IMR-90 (cell line): Measurements from ENCODE around the gene PANK2. TPM values are rescaled to one million over a fixed set of nuclear protein-coding genes. Genes with fewer than 3 reads are reported as not detected.

Experiments
- ATAC-seq: fragments of 200-7000 bp; cut with Tn5 transposase; 2 replicates; pipeline ENCODE4 v1.9.1; 2020; ENCODE audit warnings: low read depth, mild to moderate bottlenecking, moderate library complexity
- BruUV-seq: library from RNA; stranded (reverse); fragments of 400-500 nt; replicated peaks from 2 replicates; lab custom pipeline; 2021; lab: Mats Ljungman, UMichigan
- CTCF ChIA-PET: fragments of 300-600 bp; formaldehyde crosslinking; extraction: SDS; loops from one replicate; lab custom pipeline; 2021; ENCODE audit warnings: antibody characterized with exemption; lab: Yijun Ruan, JAX
- POLR2A ChIA-PET: fragments of 300-600 bp; sonication (Branson Sonifier 250); formaldehyde crosslinking; loops from one replicate; lab custom pipeline; 2022; ENCODE audit warnings: antibody characterized with exemption; ENCODE audit not compliant: unreplicated experiment; lab: Charles Lee
- DNase-seq: peaks from one replicate; pipeline ENCODE4 v3.0.0; 2013
- H2AFZ ChIP-seq: replicated peaks from 2 replicates; pipeline ENCODE3; 2013; ENCODE audit warnings: low read length, mild to moderate bottlenecking; ENCODE audit not compliant: poor library complexity
- H2AK5ac ChIP-seq: 2 replicates; pipeline ENCODE4 v1.6.1; 2013; ENCODE audit warnings: low read depth, low read length, inconsistent platforms
- H2AK9ac ChIP-seq: replicated peaks from 2 replicates; pipeline ENCODE3; 2013; ENCODE audit warnings: mild to moderate bottlenecking, low read depth, low read length, moderate library complexity; ENCODE audit not compliant: poor library complexity
- H2BK120ac ChIP-seq: 2 replicates; pipeline ENCODE4 v1.6.1; 2013; ENCODE audit warnings: low read depth, low read length, inconsistent platforms
- H2BK15ac ChIP-seq: 3 replicates; pipeline ENCODE4 v1.6.1; 2013; ENCODE audit warnings: low read depth, low read length, inconsistent platforms
- H2BK20ac ChIP-seq: 2 replicates; pipeline ENCODE4 v1.6.1; 2013; ENCODE audit warnings: low read depth, mild to moderate bottlenecking, inconsistent platforms, low read length, moderate library complexity
- H2BK5ac ChIP-seq: 2 replicates; pipeline ENCODE4 v1.6.1; 2013; ENCODE audit warnings: mild to moderate bottlenecking, low read depth, low read length, inconsistent platforms; ENCODE audit not compliant: poor library complexity, severe bottlenecking
- H3K14ac ChIP-seq: replicated peaks from 2 replicates; pipeline ENCODE4 v1.6.1; 2013; ENCODE audit warnings: low read depth, low read length, inconsistent platforms
- H3K18ac ChIP-seq: 2 replicates; pipeline ENCODE4 v1.6.1; 2013; ENCODE audit warnings: low read depth, low read length, control low read depth
- H3K23ac ChIP-seq: 2 replicates; pipeline ENCODE4 v1.6.1; 2013; ENCODE audit warnings: low read depth, low read length, inconsistent platforms
- H3K27ac ChIP-seq: 2 replicates; pipeline ENCODE4 v1.5.1; 2013; ENCODE audit warnings: mild to moderate bottlenecking, control low read depth, low read length; ENCODE audit not compliant: insufficient read depth
- H3K27me3 ChIP-seq: 2 replicates; pipeline ENCODE4 v1.6.1; 2013; ENCODE audit warnings: low read length; ENCODE audit not compliant: control insufficient read depth, insufficient read depth
- H3K36me3 ChIP-seq: 2 replicates; pipeline ENCODE4 v1.6.1; 2013; ENCODE audit warnings: low read length, mixed read lengths; ENCODE audit not compliant: control insufficient read depth, insufficient read depth
- H3K4ac ChIP-seq: 2 replicates; pipeline ENCODE4 v1.6.1; 2013; ENCODE audit warnings: low read depth, low read length, inconsistent platforms
- H3K4me1 ChIP-seq: 2 replicates; pipeline ENCODE4 v1.6.1; 2013; ENCODE audit warnings: low read length, mixed read lengths; ENCODE audit not compliant: control insufficient read depth, insufficient read depth
- H3K4me2 ChIP-seq: 2 replicates; pipeline ENCODE4 v1.6.1; 2013; ENCODE audit warnings: low read depth, mild to moderate bottlenecking, control low read depth, low read length, moderate library complexity
- H3K4me3 ChIP-seq: 2 replicates; pipeline ENCODE4 v1.5.1; 2013; ENCODE audit warnings: low read depth, mild to moderate bottlenecking, control low read depth, low read length, moderate library complexity; ENCODE audit not compliant: insufficient read depth
- H3K56ac ChIP-seq: 2 replicates; pipeline ENCODE4 v1.6.1; 2013; ENCODE audit warnings: low read length, inconsistent platforms; ENCODE audit not compliant: insufficient read depth; ENCODE audit errors: extremely low read depth
- H3K79me1 ChIP-seq, 2 experiments: 2 replicates each; pipeline ENCODE4 v1.6.1; 2013; ENCODE audit warnings: low read length in 2 of 2, inconsistent platforms in 1 of 2, low read depth in 1 of 2
- H3K9ac ChIP-seq: 2 replicates; pipeline ENCODE4 v1.6.1; 2013; ENCODE audit warnings: low read depth, low read length, control low read depth
- H3K9me1 ChIP-seq: 2 replicates; pipeline ENCODE4 v1.6.1; 2013; ENCODE audit warnings: low read length, inconsistent platforms; ENCODE audit not compliant: insufficient read depth
- H3K9me3 ChIP-seq: 2 replicates; pipeline ENCODE4 v1.6.1; 2013; ENCODE audit warnings: low read length; ENCODE audit not compliant: control insufficient read depth, insufficient read depth
- H4K20me1 ChIP-seq: 2 replicates; pipeline ENCODE4 v1.6.1; 2013; ENCODE audit warnings: low read length, inconsistent platforms; ENCODE audit not compliant: insufficient read depth
- H4K5ac ChIP-seq: 2 replicates; pipeline ENCODE4 v1.6.1; 2013; ENCODE audit warnings: mild to moderate bottlenecking, low read depth, low read length, control low read depth
- H4K8ac ChIP-seq, 2 experiments: 2 replicates each; pipeline ENCODE4 v1.6.1; 2013; ENCODE audit warnings: low read depth in 2 of 2, low read length in 2 of 2, control low read depth in 1 of 2, inconsistent platforms in 1 of 2
- H4K91ac ChIP-seq: 2 replicates; pipeline ENCODE4 v1.6.1; 2013; ENCODE audit warnings: low read depth, low read length, inconsistent platforms; ENCODE audit not compliant: insufficient read depth
- BHLHE40 ChIP-seq: fragments of 150-350 bp; IDR thresholded peaks from 2 replicates; pipeline ENCODE4 v1.6.1; 2016; ENCODE audit warnings: mild to moderate bottlenecking, low read depth, low read length
- CEBPB ChIP-seq: IDR thresholded peaks from 2 replicates; pipeline ENCODE4 v1.6.1; 2012; ENCODE audit warnings: low read depth, low read length, improper control_type of control experiment
- CHD1 ChIP-seq: IDR thresholded peaks from 2 replicates; pipeline ENCODE4 v1.6.1; 2012; ENCODE audit warnings: low read depth, low read length, improper control_type of control experiment
- CTCF ChIP-seq: conservative IDR thresholded peaks from 2 replicates; pipeline ENCODE4 v1.5.1; 2012; ENCODE audit warnings: mild to moderate bottlenecking, low read depth, low read length, improper control_type of control experiment
- ELK1 ChIP-seq: fragments of 150-350 bp; IDR thresholded peaks from 2 replicates; pipeline ENCODE4 v1.6.1; 2016; ENCODE audit warnings: low read depth, mild to moderate bottlenecking, low read length, moderate library complexity, borderline replicate concordance
- FOS ChIP-seq: fragments of 150-350 bp; IDR thresholded peaks from 2 replicates; pipeline ENCODE4 v1.6.1; 2016; ENCODE audit warnings: low read depth, low read length
- MAFK ChIP-seq: IDR thresholded peaks from 2 replicates; pipeline ENCODE4 v1.6.1; 2012; ENCODE audit warnings: low read depth, low read length, improper control_type of control experiment
- MAZ ChIP-seq: IDR thresholded peaks from 2 replicates; pipeline ENCODE4 v1.6.1; 2012; ENCODE audit warnings: low read depth, mild to moderate bottlenecking, low read length, improper control_type of control experiment, moderate library complexity, borderline replicate concordance
- POLR2A ChIP-seq: IDR thresholded peaks from 2 replicates; pipeline ENCODE4 v1.6.1; 2012; ENCODE audit warnings: mild to moderate bottlenecking, low read depth, low read length
- RAD21 ChIP-seq: IDR thresholded peaks from 2 replicates; pipeline ENCODE4 v1.6.1; 2012; ENCODE audit warnings: low read length, improper control_type of control experiment
- RCOR1 ChIP-seq: IDR thresholded peaks from 2 replicates; pipeline ENCODE4 v1.6.1; 2012; ENCODE audit warnings: mild to moderate bottlenecking, low read length, improper control_type of control experiment; ENCODE audit not compliant: insufficient replicate concordance
- RFX5 ChIP-seq: IDR thresholded peaks from 2 replicates; pipeline ENCODE4 v1.8.0; 2012; ENCODE audit warnings: low read depth, mild to moderate bottlenecking, low read length, moderate library complexity
- SMC3 ChIP-seq: fragments of 150-350 bp; IDR thresholded peaks from 2 replicates; pipeline ENCODE4 v1.6.1; 2016; ENCODE audit warnings: low read depth, mild to moderate bottlenecking, antibody characterized with exemption, low read length, moderate library complexity
- USF2 ChIP-seq: fragments of 150-350 bp; IDR thresholded peaks from 2 replicates; pipeline ENCODE4 v1.6.1; 2017; ENCODE audit warnings: mild to moderate bottlenecking, antibody characterized with exemption, low read length, low read depth
- WGBS, 2 experiments: methylation state at CpG; one replicate each; pipeline versions ENCODE4 v1.1.5 to v1.1.7; 2013; ENCODE audit warnings: missing lambda C conversion rate in 2 of 2; ENCODE audit not compliant: insufficient read length in 1 of 2; ENCODE audit errors: extremely low coverage in 2 of 2; 5-methylcytosine and 5-hydroxymethylcytosine counted together
- dilution Hi-C: fragments of 300-500 bp; cut with HindIII; formaldehyde crosslinking; loops from one replicate; pipeline ENCODE4 v1.14.3; 2018; ENCODE audit warnings: low sequenced_read_pairs; ENCODE audit not compliant: unreplicated experiment
- in situ Hi-C: fragments of 300-500 bp; cut with MboI; formaldehyde crosslinking; loops from 3 replicates; pipeline ENCODE4 v1.14.3; 2019; ENCODE audit warnings: low sequenced_read_pairs, inconsistent platforms, mixed read lengths
- intact Hi-C: fragments of 100-400 bp; cut with micrococcal nuclease; formaldehyde crosslinking; loops from 2 replicates; pipeline ENCODE4 v1.10.0; 2022
- polyA plus RNA-seq, 3 experiments: library from polyadenylated mRNA; depleted of rRNA; stranded (reverse); fragments of >200 nt; gene quantifications; 2 replicates each; pipeline ENCODE4 v1.2.3, GENCODE V29; 2012; ENCODE audit warnings: low replicate concordance in 1 of 3
- total RNA-seq: library from RNA; depleted of rRNA; stranded (reverse); fragments of >200 nt; gene quantifications from 2 replicates; pipeline ENCODE4 v1.2.3, GENCODE V29; 2012

PANK2 gene
- total and polyA plus RNA-seq, 2 of the 4 experiments (the other 2 are of a cell fraction): 17.7 to 28.1 TPM

GRCh38 chr20:3898639-3899038 is 9.5 kb downstream of the PANK2 start:
- Histone ChIP-seq H3K56ac (no peak overlapping the region), H3K36me3 (peaks cover 4% of the 10 kb centered on the region), H2BK15ac (no peak overlapping the region), H3K14ac (no peak overlapping the region), H3K18ac (no peak overlapping the region), H2AK5ac (no peak overlapping the region), H3K4me1 (peaks cover 27% of the 10 kb centered on the region), H3K9me3 (no peaks in the 10 kb centered on the region), H4K20me1 (peaks cover 100% of the 10 kb centered on the region), H4K91ac (no peak overlapping the region), H3K9me1 (peaks cover 18% of the 10 kb centered on the region), H3K4me2 (no peak overlapping the region), H3K4me3 (no peak overlapping the region), H2BK20ac (no peak overlapping the region), H3K4ac (no peak overlapping the region), H3K27me3 (no peaks in the 10 kb centered on the region), H3K23ac (no peak overlapping the region), H2AK9ac (no peak overlapping the region), H2BK5ac (no peak overlapping the region), H4K5ac (no peak overlapping the region), H4K8ac (no peak overlapping the region), H2BK120ac (no peak overlapping the region), H3K79me1 (peaks cover 0 to 35% of the 10 kb centered on the region in 2 experiments; a peak in 2 of 4 replicates), H3K9ac (no peak overlapping the region), H3K27ac (no peak overlapping the region), H2AFZ (no peak overlapping the region)
- dilution Hi-C loops (no loop called here), in situ Hi-C loops (loop anchor here (10.0 kb wide), 1 partner anchor 186 kb away; no protein-coding TSS in a partner anchor), intact Hi-C loops (no loop called here)
- TF ChIP-seq CTCF (no peak), SMC3 (no peak), RCOR1 (no peak), USF2 (no peak), FOS (no peak), BHLHE40 (no peak), CHD1 (no peak), ELK1 (no peak), RAD21 (no peak), MAFK (no peak), CEBPB (no peak), MAZ (no peak), RFX5 (no peak), POLR2A (no peak)
- BruUV-seq: no TSS peak
- no peak for DNase-seq
- no peak for ATAC-seq
- ChIA-PET POLR2A (no interaction called here), CTCF (interaction anchor here (0.6 kb wide), 1 partner anchor 29 kb away, joined by 4 read pairs; no protein-coding TSS in a partner anchor)
- WGBS, 2 experiments: no CpG with 5 or more reads among the region's 4 CpGs
